GM21825 (cell line): Measurements from ENCODE around the gene UNG.
"Not testable (repeated sequence)": the region's sequence is repeated elsewhere in the genome, so short reads cannot be mapped to it uniquely, and the experiment has no call there.

Experiments used
- ATAC-seq: cut with Tn5 transposase; IDR thresholded peaks from one replicate; pipeline ENCODE4 v1.9.1; 2021; ENCODE audit warnings: mild to moderate bottlenecking, moderate library complexity; ENCODE audit not compliant: unreplicated experiment

Gene UNG

DNA sequence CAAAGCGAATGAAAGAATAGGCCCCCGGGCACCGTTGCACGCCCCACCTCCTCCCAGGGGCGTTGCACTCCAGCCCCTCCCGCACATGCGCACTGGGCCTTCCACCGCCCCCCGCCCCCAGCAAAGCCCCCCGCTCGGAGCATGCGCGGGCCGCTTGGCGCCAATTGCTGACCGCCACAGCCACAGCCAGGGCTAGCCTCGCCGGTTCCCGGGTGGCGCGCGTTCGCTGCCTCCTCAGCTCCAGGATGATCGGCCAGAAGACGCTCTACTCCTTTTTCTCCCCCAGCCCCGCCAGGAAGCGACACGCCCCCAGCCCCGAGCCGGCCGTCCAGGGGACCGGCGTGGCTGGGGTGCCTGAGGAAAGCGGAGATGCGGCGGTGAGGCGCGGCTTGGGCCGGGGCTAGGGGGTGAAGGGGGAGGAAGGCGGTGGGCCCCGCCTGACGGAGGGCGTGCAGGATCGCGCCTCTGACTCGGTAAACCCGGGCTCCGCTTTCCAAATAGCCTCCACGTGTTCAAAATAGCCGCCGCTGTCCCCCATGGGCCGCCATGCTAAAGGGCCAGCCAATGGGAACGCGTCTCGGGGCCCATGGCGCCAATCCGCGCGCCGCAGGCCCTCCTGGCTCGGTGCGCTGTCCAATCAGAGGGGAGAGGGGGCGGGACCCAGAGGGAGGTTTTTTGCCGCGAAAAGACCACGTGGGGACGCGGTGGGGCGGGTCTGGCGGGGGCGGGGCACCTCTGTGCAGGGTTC is at the start of gene UNG:
TSS of gene UNG (plus strand) at position 163 of the 748 bp plus-strand sequence. CDS start at position 246, 83 bp downstream.
- peak; percentile 90 for ATAC-seq

DNA sequence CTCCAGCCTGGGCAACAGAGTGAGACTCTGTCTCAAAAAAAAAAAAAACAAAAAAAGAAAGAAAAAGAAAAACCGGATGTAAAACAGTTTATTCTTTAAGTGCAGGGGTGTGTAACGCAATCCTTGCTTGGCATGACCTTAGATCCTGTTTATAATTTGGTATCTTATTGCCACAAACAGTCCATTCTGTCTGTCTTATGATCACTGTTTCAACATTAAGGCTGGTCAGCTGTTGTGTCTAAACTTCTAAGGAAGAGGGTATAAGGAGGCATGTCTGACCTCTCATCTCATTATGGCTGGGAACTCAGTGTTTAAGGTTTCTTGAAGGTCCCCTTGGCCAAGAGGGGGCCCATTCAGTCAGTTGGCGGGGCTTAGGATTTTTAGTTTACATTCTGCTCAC is 48.7 kb upstream of the UNG start:
- ATAC-seq: not testable (repeated sequence)

DNA sequence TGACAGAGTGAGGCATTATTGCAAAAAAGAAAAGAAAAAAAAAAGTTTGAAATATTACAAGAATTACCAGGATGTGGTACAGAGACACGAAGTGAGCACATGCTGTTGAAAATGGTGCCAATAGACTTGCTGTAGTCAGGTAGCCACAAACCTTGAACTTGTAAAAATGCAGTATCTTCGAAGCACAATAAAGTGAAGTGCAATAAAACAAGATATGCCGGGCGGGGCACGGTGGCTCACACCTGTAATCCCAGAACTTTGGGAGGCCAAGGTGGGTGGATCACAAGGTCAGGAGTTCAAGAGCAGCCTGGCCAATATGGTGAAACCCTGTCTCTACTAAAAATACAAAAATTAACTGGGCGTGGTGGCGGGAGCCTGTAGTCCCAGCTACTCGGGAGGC is 47.6 kb upstream of the UNG start:
- ATAC-seq: not testable (repeated sequence)

DNA sequence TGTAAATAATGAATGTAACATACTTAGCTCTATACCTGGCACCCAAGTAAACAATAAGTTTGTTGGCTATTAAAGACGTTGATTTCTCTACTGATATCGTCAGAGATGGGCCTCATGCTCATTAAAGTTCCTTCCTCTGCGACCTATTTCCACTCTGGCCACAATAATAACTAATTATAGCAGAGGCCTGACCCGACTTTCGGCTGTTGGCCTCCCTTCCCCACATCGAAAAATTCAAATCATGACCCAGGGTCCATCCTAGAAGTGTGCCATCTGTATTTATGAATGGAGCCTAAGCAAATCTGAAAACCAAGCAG is 45.3 kb upstream of the UNG start:
- ATAC-seq: no peak

DNA sequence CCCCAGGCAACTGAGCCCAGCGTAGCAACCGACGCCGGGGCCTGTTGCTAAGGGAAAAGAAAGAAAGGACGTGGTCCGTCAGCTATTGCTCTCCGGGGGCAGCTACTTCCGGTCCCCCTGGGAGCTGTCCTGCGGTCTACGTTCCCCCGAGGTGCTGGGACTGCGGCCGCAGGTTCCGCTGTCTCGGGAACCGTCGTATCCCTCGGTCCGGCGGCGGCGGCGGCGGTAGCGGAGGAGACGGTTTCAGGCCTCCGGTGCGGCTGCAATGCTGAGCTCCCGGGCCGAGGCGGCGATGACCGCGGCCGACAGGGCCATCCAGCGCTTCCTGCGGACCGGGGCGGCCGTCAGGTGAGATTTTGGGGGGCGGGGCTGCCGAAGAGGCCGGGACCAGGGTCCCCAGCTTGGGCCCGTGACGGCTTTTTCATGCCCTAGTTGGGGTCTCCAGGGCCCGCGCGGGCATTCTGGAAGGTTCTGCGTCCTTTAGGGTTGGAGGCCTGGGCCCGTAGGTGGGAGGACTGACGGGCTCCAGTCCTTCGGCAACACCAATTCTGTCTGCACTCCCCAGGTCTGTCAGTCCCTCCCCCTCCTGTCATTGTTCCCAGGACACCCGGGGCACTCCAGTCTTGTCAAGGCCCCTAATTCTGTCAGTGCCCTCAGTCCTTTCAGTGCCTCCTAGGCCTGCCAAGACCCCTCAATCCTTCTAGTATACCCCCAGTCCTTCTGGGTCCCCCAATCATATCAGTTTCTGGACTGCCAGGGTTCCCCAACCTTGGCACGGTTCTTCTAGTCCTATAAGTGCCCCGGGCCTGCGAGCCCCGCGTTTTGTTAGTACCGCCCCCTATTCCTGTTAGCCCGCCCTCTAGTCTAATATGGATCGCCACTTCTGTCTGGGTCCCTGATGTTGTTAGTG is 44.7 kb upstream of the UNG start, which contains the start of gene USP30:
TSS of gene USP30 (plus strand) at position 163 of the 910 bp plus-strand sequence. CDS start at position 266, 103 bp downstream.
- ATAC-seq: peak; percentile 71

DNA sequence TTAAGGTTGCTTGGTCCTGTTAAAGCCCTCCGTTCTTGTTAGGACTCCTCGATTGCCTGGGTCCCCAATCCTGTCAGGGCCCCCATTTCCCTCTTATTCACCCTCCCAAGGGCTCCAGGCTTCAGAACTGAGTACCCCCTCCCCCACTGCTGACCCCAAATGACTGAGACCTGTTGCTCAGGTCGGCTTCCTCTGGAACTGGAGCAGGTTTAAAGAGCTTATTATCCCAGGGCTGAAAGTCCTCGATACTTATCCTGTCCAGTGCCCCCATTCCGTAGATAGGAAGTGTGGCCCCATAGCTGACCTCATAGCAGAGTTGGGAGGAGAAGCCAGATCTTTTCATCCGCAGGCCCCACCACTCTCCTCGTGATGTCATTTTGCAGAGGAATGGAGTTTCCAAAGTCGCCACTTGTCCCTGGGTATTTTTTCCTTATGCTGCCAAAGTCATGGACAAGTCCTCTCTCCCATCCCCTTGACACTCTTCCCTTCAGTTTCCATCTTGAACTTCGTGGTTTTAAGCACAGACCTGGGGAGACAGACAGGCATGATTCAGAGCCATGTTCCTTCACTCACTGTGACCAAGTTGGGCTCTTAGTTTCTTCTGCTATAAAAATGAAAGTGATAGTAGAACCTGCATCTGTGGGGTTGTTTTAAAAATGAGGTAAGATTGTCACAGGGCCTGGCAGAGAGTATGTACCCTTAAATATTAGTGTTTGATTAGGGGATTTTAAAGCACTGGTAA is 43.8 kb upstream of the UNG start:
- ATAC-seq: peak; percentile 46

DNA sequence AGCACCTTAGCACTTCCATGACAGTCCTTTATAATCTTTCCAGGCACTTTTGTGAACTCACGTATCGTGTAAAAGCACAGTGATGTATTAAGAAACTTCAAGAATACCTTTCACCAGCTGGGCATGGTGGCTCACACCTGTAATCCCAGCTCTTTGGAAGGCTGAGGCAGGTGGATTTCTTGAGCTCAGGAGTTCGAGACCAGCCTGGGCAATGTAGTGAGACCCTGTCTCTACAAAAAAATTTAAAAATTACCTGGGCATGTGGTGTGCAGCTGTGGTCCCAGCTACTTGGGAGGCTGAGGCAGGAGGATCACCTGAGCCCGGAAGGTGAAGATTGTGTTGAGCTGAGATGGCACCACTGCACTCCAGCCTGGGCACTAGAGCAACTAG is 43.3 kb upstream of the UNG start:
- peak; percentile 5 for ATAC-seq

DNA sequence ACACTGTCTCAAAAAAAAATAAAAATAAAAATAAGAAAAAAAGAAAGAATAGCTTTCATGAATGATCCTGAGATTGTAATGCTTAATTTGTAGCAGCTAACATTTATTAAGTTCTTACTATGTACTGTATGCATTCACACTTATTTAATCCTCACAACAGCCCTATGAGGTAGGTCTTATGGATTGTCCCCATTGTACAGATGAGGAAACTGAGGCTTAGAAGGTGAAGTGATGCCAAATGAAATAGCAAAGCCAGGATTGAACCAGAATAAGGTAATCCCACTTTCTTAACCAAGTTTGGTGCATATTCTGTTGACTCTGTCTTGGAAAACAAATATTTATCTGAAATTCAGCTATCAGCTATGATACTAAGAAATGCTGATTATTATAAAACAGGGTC is 42.9 kb upstream of the UNG start:
- no peak for ATAC-seq

DNA sequence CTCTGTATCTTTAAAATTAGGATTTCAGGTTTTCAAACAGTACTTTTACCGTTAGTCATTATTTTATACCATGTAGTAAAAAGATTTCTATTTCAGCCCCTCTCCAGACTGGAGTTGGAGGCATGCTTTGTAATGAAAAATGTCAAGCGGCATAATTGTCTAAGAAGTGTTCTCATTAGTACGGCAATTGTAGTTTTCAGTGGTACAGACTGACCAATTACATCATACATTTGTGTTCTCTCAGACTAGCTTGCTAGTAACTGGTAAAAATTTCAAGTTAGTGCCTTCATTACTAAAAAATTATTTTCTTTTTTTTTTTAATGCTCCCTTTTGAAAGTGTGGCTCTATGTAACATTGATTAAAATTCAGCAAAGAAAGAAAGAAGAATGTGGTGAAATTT is 40.5 kb upstream of the UNG start:
- no peak for ATAC-seq

DNA sequence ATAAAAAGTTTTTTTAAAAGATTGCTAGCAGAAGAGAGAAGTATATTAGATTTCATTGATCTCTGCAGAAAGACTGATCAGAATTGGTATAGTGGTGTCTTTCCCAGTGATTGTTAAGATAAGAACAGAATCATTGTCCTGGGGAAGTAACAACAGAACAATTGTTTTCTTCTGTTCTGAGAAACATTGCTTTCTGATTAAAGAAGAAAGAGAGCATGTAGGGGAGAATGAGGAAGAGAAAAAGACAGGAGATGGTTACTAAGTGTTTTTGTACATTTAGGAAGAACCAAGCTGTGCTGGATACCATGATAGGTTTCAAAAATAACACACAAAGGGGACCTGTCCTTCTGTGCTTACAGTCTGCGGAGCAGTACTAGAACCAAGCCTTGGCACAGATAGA is 40.0 kb upstream of the UNG start:
- ATAC-seq: no peak

DNA sequence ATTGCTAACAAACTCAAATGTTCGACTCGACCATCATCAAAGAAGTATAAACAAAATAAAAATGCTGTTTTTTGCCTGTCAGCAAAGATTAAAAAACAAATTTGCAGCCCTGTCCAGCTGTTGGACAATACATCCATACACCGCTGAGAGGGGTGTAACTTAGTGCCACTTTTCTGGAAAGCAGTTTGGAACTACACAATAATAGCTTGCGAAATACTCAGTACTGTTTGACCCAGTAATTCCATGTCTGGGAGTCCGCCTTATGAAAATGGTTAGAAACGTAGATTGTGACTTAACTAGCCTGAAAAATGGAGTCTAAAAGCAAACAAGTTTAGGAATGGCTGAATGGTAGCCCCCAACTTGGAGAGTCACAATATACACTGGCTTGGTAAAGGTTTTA is 38.6 kb upstream of the UNG start:
- ATAC-seq: no peak

DNA sequence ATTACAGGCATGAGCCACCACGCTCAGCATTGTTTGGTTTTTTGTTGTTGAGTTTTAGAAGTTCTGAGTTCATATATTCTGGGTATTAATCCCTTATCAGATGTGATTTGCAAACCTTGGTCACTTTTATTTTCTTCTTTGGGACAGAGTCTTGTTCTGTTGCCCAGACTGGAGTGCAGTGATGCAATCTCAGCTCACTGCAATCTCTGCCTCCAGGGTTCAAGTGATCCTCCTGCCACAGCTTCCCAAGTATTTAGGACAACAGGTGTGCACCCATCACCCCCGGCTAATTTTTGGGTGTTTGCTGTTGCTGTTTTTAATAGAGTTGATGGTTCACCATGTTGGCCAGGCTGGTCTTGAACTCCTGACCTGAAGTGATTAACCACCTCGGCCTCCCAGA is 33.3 kb upstream of the UNG start:
- ATAC-seq: no peak

DNA sequence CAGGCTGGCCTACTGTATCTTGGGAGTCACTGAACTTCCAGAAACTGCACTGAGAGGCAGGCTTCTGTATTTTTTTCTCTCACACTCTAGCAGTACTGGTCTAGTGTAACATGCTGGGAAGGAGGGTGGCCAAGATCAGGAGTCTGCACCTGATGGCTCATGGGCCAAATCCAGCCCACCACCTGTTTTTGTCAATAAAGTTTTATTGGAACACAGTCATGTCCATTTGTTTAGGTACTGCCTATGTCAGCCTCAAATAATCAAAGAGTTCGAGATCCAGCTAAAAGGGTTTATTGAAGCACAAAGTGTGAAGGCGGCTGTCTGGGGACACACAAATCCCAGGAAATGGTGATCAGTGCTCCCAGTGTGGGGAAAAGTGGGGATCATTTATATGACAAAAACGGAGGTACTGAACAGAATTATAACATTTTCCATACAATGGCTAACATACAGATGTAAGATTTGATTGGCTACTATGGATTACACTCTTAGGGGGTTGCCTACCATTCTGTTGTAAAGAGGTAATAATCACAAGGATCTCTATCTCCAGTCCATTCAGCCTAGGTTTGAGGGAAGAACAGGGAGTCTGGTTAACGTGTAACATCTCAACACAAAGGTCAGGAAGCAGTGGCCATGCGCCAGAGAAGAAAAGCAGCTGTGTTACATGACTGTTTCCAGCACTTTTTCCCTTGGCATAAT is 32.1 kb upstream of the UNG start:
- ATAC-seq: no peak

DNA sequence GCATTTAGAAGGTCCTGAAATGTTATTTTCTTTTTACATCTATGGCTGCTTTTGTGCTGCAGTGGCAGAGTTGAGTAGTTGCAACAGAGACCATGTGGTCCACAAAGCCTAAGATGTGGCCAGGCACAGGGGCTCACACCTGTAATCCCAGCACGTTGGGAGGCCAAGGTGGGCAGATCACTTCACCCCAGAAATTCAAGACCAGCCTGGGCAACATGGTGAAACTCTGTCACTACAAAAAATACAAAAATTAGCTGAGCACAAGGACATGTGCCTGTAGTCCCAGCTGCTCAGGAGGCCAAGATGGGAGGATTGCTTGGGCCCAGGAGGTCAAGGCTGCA is 31.6 kb upstream of the UNG start:
- no peak for ATAC-seq

DNA sequence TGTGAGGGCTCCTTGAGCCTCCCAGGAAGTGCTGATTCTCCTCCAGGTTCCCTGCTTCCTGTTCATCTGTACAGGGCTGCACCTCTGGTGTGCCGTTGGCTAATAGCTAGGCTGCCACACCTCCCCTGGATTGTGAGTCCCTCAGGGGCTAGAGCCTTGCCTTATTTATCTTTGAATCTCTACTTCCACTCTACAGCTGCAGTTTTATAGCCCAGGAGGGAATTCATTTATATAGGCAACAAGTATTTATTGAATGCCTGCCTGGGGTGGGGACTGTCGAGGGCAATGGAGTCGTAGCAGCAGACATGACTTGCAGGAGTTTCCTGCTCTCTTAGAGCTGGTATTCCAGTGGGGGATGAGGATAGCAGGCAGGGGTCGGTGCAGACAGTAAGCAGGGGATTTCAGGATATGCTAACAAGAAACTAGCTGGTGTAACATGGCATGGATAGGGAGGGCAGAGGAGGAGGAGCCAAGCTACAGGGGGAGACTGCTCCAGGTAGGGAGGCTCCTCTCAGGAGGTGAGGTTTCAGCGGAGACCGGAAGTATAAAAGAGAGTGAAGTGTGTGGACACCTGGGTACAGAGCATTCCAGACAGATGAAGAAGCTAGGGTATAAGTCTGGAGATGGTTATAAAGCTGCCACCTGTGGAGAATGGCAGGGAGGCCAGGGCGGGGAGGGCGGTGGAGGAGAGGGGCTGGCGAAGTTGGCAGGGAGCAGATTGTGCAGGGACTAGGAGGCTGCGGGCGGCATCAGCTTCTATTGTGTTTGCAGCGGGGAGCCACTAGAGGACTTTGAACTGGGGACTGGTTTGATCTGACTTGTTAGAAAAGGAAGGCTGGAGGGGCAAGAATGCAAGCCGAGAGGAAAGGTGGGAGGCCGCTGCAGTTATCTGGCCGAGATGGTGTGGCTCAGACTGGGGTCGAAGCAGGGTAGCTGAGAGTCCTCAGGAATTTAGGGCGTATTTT is 27.8 kb upstream of the UNG start:
- no peak for ATAC-seq

DNA sequence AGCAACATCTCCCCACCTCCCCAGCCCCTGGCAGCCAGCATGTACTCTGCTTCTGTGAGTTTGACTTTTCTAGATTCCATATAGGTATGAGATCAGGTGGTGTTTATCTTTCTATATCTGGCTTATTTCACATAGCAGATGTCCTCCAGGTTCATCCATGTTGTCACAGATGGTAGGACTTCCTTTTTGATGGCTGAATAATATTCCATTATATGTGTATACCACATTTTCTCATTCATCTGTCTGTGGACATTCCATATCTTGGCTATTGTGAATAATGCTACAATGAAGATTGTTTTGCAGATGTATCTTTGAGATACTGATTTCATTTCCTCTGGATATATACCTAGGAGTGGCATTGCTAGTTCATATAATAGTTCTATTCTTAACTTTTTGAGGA is 22.5 kb upstream of the UNG start:
- no peak for ATAC-seq

DNA sequence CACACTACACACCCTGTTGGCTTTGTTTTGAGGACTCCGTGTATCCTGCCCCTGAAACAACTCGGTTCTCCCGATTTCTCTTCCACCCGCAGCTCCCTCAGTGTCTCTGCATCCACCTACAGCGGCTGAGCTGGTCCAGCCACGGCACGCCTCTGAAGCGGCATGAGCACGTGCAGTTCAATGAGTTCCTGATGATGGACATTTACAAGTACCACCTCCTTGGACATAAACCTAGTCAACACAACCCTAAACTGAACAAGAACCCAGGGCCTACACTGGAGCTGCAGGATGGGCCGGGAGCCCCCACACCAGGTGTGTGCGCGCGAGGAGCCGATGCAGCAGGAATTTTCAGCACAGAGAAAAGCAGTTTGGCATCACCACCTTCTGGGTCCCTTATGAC is 14.6 kb upstream of the UNG start:
- no peak for ATAC-seq

DNA sequence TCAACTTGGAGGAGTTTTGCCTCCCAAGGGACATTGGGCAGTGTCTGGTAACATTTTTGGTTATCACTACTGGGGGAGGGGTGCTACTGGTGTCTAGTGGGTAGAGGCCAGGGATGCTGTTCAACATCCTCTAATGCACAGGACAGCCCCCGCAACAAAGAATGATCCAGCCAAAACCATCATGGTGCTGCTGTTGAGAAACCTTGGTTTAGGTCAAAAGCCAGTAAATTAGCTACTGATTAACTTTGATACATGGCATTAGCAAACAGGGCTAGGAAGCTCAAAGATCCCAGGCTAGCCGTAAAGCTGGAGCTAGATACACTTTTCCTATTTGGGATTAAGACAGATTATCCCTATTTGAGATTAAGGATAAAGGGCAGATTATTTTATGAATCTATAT is 13.0 kb upstream of the UNG start:
- no peak for ATAC-seq

DNA sequence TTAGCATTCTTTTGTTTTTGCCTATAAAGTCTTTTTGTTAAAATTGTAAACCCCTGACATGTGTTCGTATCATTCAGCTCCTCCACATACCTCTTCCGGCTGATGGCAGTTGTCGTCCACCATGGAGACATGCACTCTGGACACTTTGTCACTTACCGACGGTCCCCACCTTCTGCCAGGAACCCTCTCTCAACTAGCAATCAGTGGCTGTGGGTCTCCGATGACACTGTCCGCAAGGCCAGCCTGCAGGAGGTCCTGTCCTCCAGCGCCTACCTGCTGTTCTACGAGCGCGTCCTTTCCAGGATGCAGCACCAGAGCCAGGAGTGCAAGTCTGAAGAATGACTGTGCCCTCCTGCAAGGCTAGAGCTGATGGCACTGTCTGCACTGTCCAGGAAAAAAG is 11.8 kb upstream of the UNG start:
- no peak for ATAC-seq

DNA sequence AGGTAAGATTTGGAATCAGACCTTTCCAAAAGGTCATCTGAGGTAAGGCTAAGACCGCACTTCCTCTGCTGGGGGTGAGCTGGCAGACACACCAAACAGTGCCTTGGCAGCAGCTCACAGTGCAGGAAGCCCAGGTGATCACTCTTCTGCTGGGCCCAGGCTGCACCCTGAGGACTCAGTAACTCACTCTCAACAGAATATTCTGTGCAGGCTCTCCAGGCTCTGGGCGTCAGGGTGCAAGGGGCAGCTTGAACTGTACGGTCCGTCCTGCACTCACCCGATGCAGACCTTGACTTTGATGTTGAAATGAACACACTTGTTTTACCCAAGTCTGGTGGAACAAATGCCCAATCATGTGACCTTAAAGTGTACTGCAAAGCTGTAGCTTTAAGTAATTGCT is 10.1 kb upstream of the UNG start:
- ATAC-seq: no peak
